Measurements from ENCODE around the gene NUP62CL.

Gene NUP62CL

GRCh38 chrX:107146670-107147069 is 59.6 kb downstream of the NUP62CL start:
- DNase-seq (ENCODE audit: low read depth) = peak; percentile 83
- H3K4me3 ChIP-seq (ENCODE audit: low read length) = no peak overlapping the region
- no peak for TF ChIP-seq CTCF (IDR thresholded peaks at IDR 0.05; ENCODE audit: insufficient read depth, low read depth, low read length, missing control alignments)

- TF ChIP-seq CTCF (IDR thresholded peaks at IDR 0.05; ENCODE audit: insufficient read depth, low read depth, low read length, missing control alignments) = no peak
- no peak for DNase-seq (ENCODE audit: low read depth)
- H3K4me3 ChIP-seq (ENCODE audit: low read length) = no peak overlapping the region
Observed at GRCh38 chrX:107135965-107136307, 70.3 kb downstream of the NUP62CL start.

GRCh38 chrX:107135049-107135964 is 70.9 kb downstream of the NUP62CL start:
- no peak overlapping the region for H3K4me3 ChIP-seq (ENCODE audit: low read length)
- no peak for TF ChIP-seq CTCF (IDR thresholded peaks at IDR 0.05; ENCODE audit: insufficient read depth, low read depth, low read length, missing control alignments)
- peak; percentile 85 for DNase-seq (ENCODE audit: low read depth)

- H3K4me3 ChIP-seq (ENCODE audit: low read length) = no peak overlapping the region
- TF ChIP-seq CTCF (IDR thresholded peaks at IDR 0.05; ENCODE audit: insufficient read depth, low read depth, low read length, missing control alignments) = no peak
- DNase-seq (ENCODE audit: low read depth) = peak; percentile 50
Observed at GRCh38 chrX:107123750-107124149, 82.5 kb downstream of the NUP62CL start.

GRCh38 chrX:107119283-107119682 is 87.0 kb downstream of the NUP62CL start:
- no peak for DNase-seq (ENCODE audit: low read depth)
- H3K4me3 ChIP-seq (ENCODE audit: low read length) = peak overlapping the region; percentile 62
- no peak for TF ChIP-seq CTCF (IDR thresholded peaks at IDR 0.05; ENCODE audit: insufficient read depth, low read depth, low read length, missing control alignments)

GRCh38 chrX:107118322-107119147 is 87.7 kb downstream of the NUP62CL start, which contains the start of gene RBM41:
Gene RBM41 (minus strand): TSS chrX:107118822. CDS start chrX:107118773, 49 bp downstream.
- TF ChIP-seq CTCF (IDR thresholded peaks at IDR 0.05; ENCODE audit: insufficient read depth, low read depth, low read length, missing control alignments) = no peak
- DNase-seq (ENCODE audit: low read depth) = peak; percentile 83
- peak within 1 kb of the TSS; percentile 62 for H3K4me3 ChIP-seq (ENCODE audit: low read length)
